SKM-1 (cell line): ENCODE data around the gene CTSW.

Experiments
- DNase-seq: peaks from one replicate; lab custom pipeline; 2025; ENCODE audit not compliant: unreplicated experiment; lab: John Stamatoyannopoulos, UW

The CTSW gene

DNA sequence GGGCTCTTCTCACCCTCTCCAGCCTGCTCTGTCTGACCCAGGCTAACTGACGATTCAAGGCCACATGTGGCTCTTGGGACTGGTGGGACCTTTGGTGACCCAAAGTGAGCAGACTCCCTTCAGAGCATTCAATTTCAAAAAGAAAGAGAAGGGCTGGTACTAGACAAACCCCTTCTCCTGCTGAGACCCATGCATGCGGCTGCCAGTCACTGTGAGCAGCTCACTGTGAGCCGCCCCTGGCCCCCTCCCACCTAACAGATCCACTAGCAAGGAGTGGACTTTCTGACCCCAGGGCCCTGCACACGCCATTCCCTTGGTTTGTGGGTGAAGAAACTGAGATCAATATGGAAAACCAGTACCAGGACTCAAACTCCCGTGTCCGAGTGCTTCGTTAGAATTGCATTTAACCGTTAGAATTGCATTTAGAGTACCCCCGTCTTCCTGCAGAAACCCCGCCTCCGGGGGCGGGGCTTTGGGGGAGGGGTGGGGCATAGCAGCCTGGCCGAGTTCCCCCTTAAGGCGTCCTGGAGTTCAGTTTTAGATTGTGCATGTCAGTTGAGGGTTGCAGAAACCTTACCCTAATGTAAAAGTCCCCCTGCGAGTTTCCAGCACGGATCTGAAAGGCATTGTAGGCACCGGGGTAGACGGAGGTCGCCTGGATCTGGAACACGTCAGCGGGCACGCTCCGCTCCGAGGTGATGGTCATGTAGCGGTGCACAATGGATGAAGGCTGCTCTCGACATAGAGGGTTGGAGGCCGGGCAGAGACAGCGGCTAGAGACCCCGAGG, 12.2 kb upstream of the CTSW start:
- no peak for DNase-seq

DNA sequence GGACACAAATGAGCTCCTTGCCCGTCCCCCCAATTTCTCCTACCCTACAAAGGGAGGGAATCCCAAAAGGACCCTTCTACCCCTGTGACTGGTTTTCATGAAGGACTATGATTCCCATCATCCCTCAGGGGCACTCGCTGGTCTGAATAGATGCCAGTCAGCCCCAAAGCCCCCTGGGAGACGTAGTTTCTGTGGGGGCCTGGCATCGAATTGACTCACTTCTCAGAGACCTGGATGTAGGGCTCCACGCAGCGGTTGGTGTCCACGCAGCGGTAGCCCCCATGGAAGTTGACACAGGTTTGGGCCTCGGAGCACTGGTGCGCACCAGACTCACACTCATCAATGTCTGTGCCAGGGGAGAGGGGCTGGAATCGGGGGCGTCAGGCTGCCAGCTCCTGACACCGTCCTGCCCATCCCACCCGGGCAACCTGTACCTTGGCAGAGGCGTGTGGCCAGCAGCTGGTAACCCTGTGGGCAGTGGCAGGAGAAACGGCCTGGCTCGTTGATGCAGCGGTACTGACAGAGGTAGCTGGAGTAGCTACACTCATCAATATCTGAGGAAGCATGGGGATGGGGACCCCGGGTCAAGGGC, 11.5 kb upstream of the CTSW start:
- no peak for DNase-seq

DNA sequence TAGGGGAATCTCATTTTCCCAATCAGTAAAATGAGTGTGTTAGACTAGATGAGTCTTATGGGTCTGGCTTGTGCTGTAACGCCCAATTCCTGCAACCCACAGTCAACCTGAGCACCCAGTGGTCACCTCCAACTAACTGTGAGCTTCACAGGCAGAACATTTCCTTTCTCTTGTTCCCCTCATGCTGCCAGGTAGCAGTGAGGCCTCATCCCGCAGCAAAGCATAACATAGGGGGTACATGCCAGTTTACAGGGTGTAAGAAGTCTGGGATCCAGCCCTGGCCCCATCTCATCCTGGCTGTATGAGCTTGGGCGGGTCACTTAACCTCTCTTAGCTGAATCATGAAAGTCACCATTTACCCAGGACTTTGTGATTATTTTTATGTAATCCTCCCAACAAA, 10.7 kb upstream of the CTSW start:
- DNase-seq, result no peak

DNA sequence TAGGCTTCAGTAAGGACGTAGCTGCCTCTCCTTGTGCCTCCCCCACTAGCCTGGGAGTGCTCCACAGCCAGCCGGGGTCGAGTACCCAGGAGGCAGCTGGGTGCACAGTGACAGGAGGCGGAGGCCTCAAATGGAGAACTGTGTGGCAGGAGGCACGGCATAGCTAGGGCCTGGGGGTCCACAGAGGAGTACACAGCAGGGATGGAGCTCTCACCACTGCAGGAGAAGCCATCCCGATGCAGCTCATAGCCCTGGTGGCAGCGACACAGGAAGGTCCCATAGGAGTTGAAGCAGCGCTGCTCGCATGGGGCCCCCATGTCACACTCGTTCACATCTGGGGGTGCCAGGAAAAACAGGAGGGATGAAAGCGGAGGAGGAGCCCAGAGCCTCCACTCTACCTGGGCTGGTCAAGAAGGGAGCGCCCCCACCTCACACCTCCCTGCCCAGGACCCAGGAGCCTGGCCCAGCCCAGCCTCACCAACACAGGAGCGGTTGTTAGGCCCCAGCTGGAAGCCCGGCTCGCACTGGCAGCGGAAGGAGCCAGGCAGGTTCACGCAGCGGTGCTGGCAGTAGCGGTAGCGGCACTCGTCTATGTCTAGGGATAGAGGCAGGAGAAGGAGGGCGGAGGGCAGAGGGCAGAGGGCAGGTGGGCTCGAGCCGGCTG, 9.9 kb upstream of the CTSW start:
- DNase-seq, result no peak

DNA sequence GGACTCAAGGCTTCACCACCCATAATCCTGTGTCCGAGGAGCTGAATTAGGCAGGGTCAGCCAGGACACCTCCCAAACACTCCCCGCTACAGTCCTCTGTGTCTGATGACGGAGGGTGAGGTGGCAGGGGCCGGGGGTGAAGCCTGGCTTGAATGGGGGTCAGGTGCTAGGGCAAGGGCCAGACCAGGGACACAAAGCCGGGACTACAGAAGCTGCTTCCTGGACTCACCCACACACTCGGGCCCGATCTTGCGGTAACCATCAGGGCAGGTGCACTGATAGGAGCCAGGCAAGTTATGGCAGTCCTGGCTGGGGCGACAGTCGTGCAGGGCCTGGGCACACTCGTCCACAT, 9.4 kb upstream of the CTSW start:
- no peak for DNase-seq

DNA sequence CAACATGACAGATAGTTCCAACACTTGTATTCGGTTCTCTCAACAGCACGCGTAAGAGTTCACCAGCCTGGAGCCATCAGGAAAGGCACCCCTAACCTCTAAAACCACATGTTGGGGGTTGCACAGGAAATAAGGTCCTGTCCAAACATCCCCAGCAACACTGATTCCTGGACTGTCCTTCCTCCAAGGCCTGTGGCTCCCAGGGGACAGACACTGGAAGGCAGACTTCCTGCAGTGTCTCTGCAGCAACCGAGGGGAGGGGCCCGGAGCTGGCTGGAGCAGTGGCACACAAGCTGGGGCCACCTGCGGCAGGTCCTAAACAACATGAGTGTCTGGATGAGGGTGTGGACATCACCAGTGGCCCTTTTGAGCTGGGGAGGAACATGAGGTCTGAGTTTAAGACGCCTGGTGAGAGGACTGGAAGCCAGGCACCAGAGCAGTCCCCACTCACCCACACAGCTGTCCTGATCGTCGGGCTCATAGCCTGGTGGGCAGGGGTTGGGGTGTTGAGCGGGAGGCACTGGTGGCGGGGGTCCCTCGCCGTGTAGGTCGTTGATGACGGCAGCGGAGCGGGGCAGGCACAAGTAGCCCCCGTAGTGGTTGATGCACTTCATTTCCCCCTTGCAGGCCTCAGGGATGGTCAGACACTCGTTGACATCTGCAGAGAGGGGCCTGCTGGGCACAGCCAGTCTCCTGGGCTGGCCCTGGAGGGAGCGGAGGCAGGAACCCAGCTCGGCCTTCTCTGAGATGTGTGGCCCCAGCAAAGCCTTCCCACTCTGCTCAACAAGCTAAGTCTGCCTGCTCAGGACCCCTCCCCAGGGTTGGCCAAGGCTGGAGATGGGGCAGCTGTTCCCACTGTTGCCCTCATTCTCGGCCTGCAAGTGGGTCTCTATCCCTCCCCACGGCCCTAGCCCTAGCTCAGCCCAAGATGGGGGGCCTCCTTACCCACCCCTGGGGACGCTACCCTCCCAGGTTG, 8.6 kb upstream of the CTSW start:
- no peak for DNase-seq

DNA sequence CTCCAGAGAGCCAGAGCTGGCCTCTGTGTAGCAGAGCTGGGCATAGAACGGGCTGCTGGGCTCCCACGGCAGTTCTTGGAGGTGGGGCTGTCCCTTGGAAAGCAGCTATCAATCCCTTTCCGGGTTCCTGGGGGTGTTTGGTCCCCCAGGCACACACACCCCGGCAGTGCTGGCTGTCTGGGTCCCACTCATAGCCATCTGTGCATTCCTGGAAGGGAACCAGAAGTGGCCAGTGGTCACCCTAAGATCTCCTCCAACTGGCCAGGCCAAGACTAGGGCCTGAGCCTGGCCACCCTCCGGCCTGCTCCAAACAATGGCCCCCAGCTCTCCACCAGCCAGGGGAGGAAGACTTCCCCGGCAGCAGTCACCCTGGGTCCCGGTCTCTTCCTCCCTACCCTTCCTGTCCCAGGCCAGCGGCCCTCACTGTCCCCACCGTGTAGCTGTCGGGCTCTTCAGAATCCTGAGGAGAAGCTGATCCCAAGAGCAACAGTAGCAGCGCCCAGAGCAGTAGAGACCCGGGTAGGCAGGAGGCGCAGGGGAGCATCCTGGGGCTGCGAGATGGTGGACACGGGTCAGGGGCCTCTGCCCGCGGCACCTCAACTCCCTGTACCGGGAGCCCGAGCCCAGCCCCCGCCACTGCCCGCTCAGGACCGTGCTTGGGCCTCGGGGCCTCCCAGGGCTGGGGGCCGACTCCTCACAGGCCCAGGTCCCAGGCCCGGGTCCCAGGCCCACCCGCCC, 7.7 kb upstream of the CTSW start:
- no peak for DNase-seq

DNA sequence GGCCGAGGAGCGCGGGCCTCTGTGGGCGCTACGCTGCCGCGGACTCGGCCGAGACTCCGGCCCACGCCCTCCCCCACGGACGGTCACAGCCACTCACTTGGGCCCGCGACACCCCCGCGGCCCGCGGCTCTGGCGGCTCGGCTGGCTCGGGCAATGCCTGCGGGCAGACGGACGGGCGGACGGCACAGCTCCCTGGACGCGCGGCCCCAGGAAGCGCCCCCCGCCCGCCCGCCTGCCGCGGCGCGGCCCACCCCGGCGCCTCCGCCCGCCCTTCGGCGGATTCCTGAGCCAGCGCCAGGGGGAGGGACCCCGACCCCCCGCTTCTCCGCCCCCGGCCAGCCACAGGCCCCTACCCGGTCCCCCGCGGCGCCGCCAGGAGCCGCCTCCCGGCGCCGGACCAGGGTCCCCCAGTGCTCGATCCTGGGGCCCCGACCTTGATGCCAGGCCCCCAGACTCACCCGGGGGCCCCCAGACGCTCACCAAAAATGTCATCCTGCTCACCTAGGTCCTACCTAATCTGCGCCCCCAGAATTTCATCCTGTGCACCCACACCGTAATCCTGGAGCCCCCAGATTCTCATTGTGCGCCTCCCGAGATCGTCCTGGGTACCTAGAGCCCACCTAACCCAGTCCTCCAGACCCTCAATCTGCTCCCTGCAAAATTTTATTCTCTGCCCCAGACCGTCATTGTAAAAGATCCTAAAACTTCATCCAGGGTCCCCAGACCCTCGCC, 6.9 kb upstream of the CTSW start, which contains the start of gene EFEMP2:
EFEMP2 (minus strand) TSS at position 215 of the 732 bp plus-strand sequence. CDS start 446 bp downstream, outside the sequence.
- no peak for DNase-seq

DNA sequence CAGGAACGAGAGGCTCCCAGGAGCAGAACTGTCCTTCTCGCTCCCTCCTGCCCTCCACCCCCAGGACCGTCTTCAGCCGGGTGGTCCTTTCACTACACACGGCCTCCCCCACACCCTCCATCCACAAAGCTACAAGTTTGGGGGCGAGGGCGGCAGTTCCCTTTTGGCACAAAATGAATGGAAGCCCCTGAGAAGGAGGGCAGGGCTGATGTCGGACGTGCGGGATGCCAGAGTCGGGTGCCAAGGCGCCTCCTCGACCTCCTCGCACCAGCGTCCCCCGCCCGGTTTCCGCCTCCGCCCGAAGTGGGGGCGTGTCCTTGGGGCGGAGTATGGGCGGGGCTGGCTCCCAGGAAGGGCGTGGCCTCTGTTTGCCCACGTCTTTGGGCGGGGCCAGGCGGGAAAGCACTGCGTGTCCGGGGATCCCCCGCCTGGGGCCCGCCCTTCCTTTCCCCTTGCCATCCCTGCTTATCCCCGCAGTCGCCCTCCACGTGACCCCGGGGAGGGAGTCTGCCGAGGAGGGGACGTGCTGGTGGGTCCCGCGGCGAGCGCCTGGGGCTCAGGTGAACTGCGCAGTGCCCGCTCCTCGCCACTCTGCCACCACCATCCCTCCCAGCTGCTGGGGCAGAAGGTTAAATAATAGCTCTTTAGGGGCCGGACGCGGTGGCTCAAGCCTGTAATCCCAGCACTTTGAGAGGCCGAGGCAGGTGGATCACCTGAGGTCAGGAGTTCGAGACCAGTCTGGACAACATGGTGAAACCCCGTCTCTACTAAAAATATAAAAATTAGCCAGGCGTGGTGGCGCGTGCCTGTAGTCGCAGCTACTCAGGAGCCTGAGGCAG, 6.1 kb upstream of the CTSW start:
- DNase-seq, result peak; percentile 81

DNA sequence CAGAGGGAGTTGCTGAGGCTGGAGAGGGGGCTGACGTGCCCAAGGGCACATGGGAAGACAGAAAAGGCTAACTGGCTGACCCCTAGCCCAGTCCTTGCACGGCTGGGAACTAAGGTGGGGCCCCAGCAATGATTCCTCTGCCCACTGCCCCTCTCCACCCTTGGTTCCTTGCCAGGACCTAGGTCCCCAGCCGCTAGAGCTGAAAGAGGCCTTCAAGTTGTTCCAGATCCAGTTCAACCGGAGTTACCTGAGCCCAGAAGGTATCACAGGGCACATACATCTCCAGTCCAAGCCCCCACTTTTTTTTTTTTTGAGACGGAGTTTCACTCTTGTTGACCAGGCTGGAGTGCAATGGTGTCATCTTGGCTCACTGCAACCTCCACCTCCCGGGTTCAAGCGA, 390 bp downstream of the CTSW start:
- DNase-seq, result no peak

DNA sequence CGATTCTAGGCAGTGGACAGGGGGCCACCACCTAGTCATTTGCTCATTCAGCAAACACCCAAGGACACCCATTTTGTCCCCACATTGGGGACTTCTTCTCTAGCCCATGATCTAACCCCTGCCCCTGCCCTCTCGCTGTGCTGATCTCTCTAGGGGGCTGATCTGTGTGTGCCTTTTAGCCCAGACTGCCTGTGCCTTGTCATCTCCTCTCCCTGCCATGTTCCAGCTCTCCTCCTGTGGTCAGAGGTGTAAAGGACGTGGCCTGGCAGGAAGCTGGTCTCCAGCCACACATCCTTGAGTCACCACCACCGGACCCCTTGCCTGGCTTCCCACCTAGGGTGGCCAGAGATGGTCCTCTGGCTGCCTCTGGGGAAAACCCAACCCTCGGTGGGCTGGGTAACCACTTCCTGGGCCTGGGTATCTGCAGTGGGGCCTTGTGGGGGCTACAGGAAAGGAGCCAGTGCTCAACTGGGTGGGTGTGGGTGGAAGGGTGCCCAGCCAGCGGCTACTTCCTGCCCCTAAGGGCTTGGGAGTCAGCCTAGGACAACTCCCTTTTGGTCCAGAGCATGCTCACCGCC, 1.3 kb downstream of the CTSW start:
- DNase-seq, result no peak

DNA sequence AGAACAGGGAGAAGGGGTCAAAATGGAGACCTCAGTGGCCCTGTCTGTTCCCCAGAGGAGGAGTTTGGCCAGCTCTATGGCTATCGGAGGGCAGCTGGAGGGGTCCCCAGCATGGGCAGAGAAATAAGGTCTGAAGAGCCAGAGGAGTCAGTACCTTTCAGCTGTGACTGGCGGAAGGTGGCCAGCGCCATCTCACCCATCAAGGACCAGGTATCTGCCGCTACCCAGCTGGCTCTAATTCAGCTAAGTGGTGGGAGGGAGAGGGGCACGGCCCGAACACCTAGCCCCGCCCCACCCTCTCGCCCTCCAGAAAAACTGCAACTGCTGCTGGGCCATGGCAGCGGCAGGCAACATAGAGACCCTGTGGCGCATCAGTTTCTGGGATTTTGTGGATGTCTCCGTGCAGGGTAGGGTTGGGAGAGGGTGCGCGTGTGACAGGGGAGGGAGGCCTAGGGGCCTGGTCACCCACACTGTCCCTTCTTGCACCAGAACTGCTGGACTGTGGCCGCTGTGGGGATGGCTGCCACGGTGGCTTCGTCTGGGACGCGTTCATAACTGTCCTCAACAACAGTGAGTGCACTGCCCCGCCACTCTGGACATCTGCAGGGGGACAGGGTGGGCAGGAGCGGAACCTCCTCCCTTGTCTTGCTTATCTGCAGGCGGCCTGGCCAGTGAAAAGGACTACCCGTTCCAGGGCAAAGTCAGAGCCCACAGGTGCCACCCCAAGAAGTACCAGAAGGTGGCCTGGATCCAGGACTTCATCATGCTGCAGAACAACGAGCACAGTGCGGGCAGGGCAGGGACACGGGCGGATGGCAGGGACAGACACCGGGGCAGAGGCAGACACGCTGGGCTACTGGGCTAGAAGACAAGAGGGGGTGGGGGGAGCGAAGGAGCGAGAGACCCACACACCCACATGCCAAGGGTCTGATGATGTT, 2.8 kb downstream of the CTSW start:
- no peak for DNase-seq

DNA sequence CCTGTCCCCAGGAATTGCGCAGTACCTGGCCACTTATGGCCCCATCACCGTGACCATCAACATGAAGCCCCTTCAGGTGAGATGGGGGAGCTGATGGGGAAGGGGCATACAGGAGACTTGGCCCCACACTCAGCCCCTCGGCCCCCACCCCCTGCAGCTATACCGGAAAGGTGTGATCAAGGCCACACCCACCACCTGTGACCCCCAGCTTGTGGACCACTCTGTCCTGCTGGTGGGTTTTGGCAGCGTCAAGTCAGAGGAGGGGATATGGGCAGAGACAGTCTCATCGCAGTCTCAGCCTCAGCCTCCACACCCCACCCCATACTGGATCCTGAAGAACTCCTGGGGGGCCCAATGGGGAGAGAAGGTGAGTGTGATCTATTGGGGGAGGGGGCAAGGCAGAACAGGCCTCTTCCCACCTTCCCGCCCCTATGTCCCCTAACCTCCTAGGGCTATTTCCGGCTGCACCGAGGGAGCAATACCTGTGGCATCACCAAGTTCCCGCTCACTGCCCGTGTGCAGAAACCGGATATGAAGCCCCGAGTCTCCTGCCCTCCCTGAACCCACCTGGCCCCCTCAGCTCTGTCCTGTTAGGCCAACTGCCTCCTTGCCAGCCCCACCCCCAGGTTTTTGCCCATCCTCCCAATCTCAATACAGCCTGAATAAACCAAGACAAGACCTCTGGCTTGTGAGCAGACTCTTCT, 3.6 kb downstream of the CTSW start:
- no peak for DNase-seq

DNA sequence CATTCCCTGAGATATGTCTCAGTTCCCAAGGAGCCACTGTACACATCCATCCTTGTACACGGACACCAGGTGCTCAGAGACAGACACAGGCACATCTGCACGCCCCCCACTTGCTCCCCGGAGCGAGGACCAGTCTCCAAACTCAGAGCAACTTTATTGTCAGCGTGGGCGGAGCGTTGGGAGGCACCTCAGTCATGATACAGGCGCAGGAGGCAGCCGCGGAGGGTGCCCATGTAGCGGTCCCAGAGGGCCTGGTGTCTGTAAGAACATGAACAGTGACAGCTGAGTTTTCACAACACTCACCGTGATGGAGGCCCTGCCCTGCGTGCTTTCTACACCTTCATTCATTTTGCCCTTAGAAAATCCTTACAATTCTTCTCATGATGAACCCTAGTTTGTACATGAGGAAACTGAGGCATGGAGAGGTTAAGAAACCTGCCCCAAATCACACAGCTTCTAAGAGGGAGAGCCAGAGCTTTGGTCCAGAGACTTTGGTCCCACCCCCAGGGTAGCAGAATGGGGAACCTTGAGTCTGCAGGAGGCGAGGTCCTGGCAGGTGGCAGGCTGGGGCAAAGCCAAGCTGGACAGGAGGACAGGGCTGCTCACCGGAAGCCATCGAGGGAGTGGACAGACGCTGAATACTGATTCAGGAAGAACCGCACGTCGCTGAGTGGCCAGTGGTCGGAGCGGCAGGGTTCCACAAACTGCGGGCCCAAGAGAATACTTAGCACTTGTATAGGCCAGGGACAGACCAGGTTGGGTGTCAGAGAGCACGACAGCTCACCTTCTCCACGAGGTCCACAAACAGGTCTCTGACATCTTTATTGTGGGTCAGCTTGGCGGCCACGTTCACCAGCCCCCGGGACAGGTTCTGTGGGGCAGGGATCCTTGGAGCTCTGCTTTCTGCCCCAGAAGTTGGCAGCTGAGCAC, 4.4 kb downstream of the CTSW start:
- no peak for DNase-seq

DNA sequence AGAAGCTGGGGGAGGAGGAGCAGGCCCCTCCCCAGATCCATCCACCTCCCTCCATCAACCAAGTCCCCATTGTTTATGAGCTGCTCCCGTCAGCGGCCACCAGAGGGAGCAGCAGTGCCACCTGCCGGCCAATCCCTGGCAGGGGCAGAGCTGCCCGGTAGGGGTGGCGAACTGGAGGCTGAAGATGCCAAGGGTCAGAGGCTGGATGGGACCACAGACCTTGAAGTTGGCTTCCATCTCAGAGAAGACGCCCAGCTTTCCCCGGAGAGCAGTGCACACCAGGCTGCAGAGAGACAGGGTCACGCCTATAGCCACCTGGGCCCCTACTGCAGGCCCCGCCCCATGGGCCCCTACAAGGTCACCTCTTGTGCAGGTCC, 5.1 kb downstream of the CTSW start:
- peak; percentile 41 for DNase-seq

DNA sequence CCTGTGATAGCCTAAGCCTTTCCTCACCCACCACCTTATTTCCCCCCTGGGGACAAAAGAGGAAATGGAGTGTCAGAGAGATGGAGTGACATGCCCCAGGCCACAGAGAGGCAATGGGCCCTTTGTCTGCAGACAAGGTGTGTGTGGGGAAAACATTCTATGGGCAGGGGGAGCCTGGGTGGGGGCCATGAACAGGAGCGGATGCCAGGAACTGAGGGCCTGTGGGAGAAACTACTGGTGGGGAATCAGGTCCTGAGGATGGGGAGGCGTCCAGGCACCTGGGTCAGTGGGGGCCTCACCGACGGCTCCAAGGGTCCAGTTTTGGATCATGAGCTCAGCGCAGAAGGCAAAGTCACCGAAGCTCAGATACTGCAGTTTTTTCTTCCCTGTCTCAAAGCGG, 5.6 kb downstream of the CTSW start:
- DNase-seq, result no peak
